Parathyroid adenoma (tissue), 2 donors: ENCODE data around the gene C1R.

ENCODE experiments used
- H2AFZ ChIP-seq: fragments of 300-600 bp; sonication (generic); one replicate; pipeline ENCODE4 v1.7.0; 2017; ENCODE audit warnings: antibody characterized with exemption, mild to moderate bottlenecking
- H3K27ac ChIP-seq: fragments of 300-600 bp; sonication (generic); one replicate; pipeline ENCODE4 v1.7.0; 2017
- H3K27me3 ChIP-seq: fragments of 300-600 bp; sonication (generic); one replicate; pipeline ENCODE4 v1.7.0; 2017; ENCODE audit warnings: low read length; ENCODE audit not compliant: control insufficient read depth, insufficient read depth
- H3K36me3 ChIP-seq: fragments of 300-600 bp; sonication (generic); one replicate; pipeline ENCODE4 v1.7.0; 2017; ENCODE audit warnings: low read length; ENCODE audit not compliant: control insufficient read depth, insufficient read depth
- H3K4me1 ChIP-seq: fragments of 300-600 bp; sonication (generic); one replicate; pipeline ENCODE4 v1.7.0; 2017; ENCODE audit warnings: control low read depth
- H3K4me2 ChIP-seq: fragments of 300-600 bp; sonication (generic); one replicate; pipeline ENCODE4 v1.7.0; 2017; ENCODE audit warnings: low read length
- H3K4me3 ChIP-seq: fragments of 300-600 bp; sonication (generic); one replicate; pipeline ENCODE4 v1.7.0; 2017; ENCODE audit warnings: low read depth, low read length
- H3K79me2 ChIP-seq: fragments of 300-600 bp; sonication (generic); one replicate; pipeline ENCODE4 v1.7.0; 2017; ENCODE audit warnings: control low read depth
- H3K9ac ChIP-seq: fragments of 300-600 bp; sonication (generic); one replicate; pipeline ENCODE4 v1.7.0; 2017; ENCODE audit warnings: mild to moderate bottlenecking
- H3K9me3 ChIP-seq: fragments of 300-600 bp; sonication (generic); one replicate; pipeline ENCODE4 v1.7.0; 2017; ENCODE audit warnings: low read length; ENCODE audit not compliant: control insufficient read depth
- TF ChIP-seq, protein P1 (sequence below): fragments of 300-600 bp; sonication (generic); IDR thresholded peaks from one replicate; pipeline ENCODE4 v1.7.0; 2017; ENCODE audit warnings: antibody characterized with exemption, mild to moderate bottlenecking
- donor health status: primary hyperparathyroidism.

The C1R gene

DNA sequence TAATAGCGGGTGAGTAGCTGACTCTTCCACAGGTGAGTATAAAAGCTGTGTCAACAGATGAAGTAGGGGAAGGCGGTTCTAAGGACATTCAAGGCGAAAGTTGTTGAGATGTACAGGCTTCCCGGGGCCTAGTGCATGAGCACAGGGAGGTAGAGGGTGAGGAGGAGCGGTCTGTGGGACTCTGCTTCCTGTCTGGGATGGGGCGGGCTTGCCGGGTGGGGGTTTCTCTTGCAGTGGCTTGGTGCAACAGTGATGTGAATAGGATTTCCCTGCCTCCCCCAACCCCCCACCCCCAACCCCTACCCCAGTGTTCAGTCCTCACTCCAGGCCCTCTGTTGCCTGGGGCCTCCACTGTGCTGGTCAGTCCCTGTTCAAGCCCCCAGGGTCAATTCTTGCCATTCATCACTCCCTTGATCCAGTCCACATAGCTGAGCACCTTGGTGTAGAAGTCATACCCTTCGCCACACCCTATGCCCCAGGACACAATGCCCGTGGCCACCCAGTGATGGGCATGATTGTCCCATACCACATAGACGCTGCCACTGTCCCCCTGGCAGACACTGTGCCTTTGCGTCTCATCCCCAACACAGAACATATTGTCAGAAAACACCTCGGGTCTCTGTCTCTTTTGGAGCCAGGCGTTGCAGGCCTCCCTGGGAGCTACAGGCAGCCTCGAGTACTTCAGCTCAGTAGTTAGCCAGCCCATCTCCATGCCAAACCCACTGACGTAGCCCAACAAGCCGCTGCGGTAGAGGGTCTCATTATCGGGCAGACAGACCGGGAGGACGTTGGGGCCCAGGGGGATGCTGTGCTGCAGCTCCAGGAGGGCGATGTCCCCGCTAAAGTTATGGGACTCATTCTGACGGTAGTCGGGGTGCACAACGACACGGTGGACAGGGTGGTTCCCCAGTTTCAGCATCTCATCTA, 4.0 kb upstream of the C1R start:
- H3K79me2 ChIP-seq: no peaks in the 10 kb centered on the region
- H3K4me3 ChIP-seq: no peak overlapping the region

DNA sequence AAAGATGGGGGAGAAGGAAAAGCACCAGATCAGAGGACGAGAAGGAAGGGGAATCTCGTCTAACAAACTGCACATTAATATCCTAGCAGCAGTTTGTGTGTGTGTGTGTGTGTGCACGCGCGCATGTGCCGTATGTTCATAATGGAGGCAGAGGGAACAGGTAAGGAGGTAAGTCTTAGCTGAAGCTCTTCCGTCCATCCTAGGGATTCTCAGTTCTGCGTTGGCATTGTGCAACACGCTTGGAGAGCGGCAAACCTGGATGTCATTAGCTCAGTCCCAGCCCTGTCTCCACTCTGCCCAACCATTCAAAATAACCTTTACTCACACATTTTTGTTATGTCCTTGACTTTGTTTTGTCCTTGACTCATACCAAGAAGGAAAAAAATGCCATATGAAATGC, 1.6 kb upstream of the C1R start:
- no peaks in the 10 kb centered on the region for H3K27me3 ChIP-seq
- no peaks in the 10 kb centered on the region for H3K36me3 ChIP-seq
- no peak overlapping the region for H3K4me3 ChIP-seq
- TF ChIP-seq, protein P1, sequence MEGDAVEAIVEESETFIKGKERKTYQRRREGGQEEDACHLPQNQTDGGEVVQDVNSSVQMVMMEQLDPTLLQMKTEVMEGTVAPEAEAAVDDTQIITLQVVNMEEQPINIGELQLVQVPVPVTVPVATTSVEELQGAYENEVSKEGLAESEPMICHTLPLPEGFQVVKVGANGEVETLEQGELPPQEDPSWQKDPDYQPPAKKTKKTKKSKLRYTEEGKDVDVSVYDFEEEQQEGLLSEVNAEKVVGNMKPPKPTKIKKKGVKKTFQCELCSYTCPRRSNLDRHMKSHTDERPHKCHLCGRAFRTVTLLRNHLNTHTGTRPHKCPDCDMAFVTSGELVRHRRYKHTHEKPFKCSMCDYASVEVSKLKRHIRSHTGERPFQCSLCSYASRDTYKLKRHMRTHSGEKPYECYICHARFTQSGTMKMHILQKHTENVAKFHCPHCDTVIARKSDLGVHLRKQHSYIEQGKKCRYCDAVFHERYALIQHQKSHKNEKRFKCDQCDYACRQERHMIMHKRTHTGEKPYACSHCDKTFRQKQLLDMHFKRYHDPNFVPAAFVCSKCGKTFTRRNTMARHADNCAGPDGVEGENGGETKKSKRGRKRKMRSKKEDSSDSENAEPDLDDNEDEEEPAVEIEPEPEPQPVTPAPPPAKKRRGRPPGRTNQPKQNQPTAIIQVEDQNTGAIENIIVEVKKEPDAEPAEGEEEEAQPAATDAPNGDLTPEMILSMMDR: no peak
- no peak overlapping the region for H3K27ac ChIP-seq
- no peaks in the 10 kb centered on the region for H3K9me3 ChIP-seq
- no peaks in the 10 kb centered on the region for H3K79me2 ChIP-seq
- no peak overlapping the region for H3K9ac ChIP-seq
- H2AFZ ChIP-seq: peak overlapping the region; percentile 39
- peaks cover 6% of the 10 kb centered on the region for H3K4me1 ChIP-seq
- H3K4me2 ChIP-seq: no peak overlapping the region

More for the DNA sequence above, 4.0 kb upstream of the C1R start:
- TF ChIP-seq, protein P1: no peak
- no peak overlapping the region for H3K27ac ChIP-seq
- no peak overlapping the region for H3K4me2 ChIP-seq
- no peaks in the 10 kb centered on the region for H3K36me3 ChIP-seq
- no peaks in the 10 kb centered on the region for H3K9me3 ChIP-seq
- no peak overlapping the region for H2AFZ ChIP-seq
- H3K27me3 ChIP-seq: no peaks in the 10 kb centered on the region
- H3K4me1 ChIP-seq: peaks cover 6% of the 10 kb centered on the region
- H3K9ac ChIP-seq: no peak overlapping the region

DNA sequence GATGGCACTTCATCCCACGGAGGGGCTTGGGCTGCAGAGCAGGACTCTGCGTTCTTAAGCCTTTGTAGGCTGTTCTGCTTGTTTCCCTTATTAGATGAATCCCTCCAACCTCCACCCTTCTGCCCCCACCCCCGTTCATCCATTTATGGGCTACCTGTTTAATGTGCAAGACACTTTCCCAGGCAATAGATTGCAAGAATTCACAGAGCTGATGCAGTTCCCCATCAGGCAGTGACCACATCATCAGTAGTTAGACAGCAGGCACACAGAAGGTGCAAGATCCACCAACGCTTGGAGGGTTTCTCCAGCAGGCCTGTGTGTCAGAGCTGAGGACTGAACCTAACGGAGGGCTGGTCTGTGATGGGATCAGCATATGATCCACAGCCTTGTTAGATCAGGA, 1.2 kb upstream of the C1R start:
- no peak overlapping the region for H3K9ac ChIP-seq
- no peaks in the 10 kb centered on the region for H3K9me3 ChIP-seq
- H3K4me3 ChIP-seq: no peak overlapping the region
- peaks cover 6% of the 10 kb centered on the region for H3K4me1 ChIP-seq
- no peaks in the 10 kb centered on the region for H3K27me3 ChIP-seq
- no peaks in the 10 kb centered on the region for H3K36me3 ChIP-seq
- TF ChIP-seq, protein P1: no peak
- H3K27ac ChIP-seq: no peak overlapping the region
- no peaks in the 10 kb centered on the region for H3K79me2 ChIP-seq
- no peak overlapping the region for H3K4me2 ChIP-seq
- H2AFZ ChIP-seq: peak overlapping the region; percentile 39

DNA sequence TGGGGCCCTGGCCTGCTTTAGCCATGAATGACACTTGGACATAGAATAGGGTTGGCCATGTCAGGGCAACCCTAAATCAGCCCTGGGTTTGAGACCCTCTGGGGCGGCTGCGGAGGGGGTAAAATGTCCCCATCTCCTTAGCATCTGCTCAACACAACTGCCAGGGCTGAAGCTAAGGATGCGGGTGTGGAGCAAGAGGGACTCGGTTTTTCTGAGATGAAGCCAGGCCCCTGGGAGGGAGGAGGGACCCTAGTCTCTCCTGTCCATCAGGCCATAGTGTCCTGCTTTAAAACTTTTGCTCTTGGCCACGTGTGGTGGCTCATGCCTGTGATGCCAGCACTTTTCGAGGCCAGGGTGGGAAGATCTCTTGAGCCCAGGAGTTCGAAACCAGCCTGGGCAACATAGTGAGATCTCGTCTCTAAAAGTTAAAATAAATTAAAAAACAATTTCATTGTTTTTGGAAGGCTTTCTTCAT, 778 bp upstream of the C1R start:
- Histone ChIP-seq H3K9me3 (no peaks in the 10 kb centered on the region), H3K79me2 (no peaks in the 10 kb centered on the region), H2AFZ (peak overlapping the region; percentile 81), H3K4me2 (no peak overlapping the region), H3K4me1 (peaks cover 6% of the 10 kb centered on the region), H3K9ac (no peak overlapping the region), H3K4me3 (no peak overlapping the region), H3K27ac (no peak overlapping the region), H3K36me3 (no peaks in the 10 kb centered on the region), H3K27me3 (no peaks in the 10 kb centered on the region)
- TF ChIP-seq, protein P1: no peak
